T follicular helper cell (primary cell): ENCODE measurements around the gene ANKAR.
"Not testable (repeated sequence)": the region's sequence is repeated elsewhere in the genome, so short reads cannot be mapped to it uniquely, and the experiment has no call there.

Source experiments
- DNase-seq: peaks from one replicate; pipeline ENCODE4 v3.0.0-alpha.2; 2020; ENCODE audit warnings: low read depth
- total RNA-seq, 2 experiments: gene quantifications; one replicate each; lab custom pipeline; 2026; lab: John Stamatoyannopoulos, UW

The ANKAR gene, protein sequence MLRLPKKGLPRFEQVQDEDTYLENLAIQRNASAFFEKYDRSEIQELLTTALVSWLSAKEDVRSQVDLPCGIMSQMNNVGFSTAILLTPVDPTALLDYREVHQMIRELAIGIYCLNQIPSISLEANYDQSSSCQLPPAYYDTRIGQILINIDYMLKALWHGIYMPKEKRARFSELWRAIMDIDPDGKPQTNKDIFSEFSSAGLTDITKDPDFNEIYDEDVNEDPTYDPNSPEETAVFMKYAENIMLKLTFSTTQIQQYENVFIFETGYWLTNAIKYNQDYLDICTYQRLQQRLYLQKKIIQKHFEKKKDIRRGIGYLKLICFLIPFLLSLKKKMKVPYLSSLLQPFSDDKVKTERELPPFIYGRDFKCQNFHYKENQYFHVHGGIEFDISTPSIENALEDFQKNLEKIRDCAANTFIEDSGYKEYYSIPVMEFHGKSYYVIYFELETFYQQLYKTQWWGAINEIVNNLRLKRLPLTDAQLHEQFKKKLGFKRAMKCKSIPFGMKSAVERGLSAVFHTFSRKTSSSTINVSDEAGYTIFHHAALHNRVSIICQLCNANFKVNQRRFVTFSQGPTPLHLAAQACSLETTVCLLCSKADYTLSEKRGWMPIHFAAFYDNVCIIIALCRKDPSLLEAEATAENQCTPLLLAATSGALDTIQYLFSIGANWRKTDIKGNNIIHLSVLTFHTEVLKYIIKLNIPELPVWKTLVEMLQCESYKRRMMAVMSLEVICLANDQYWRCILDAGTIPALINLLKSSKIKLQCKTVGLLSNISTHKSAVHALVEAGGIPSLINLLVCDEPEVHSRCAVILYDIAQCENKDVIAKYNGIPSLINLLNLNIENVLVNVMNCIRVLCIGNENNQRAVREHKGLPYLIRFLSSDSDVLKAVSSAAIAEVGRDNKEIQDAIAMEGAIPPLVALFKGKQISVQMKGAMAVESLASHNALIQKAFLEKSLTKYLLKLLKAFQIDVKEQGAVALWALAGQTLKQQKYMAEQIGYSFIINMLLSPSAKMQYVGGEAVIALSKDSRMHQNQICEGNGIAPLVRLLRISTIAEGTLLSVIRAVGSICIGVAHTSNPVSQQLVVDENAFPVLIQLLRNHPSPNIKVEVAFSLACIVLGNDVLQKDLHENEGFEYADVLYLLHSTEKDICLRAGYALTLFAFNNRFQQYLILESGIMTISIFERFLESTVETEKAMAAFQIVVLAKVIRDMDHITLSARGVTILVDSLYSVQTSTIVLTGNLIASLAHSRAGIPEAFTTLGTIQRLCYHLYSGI (N-terminal part only)
- 4.6 to 11.9 reads per million in 2 experiments for total RNA-seq

DNA sequence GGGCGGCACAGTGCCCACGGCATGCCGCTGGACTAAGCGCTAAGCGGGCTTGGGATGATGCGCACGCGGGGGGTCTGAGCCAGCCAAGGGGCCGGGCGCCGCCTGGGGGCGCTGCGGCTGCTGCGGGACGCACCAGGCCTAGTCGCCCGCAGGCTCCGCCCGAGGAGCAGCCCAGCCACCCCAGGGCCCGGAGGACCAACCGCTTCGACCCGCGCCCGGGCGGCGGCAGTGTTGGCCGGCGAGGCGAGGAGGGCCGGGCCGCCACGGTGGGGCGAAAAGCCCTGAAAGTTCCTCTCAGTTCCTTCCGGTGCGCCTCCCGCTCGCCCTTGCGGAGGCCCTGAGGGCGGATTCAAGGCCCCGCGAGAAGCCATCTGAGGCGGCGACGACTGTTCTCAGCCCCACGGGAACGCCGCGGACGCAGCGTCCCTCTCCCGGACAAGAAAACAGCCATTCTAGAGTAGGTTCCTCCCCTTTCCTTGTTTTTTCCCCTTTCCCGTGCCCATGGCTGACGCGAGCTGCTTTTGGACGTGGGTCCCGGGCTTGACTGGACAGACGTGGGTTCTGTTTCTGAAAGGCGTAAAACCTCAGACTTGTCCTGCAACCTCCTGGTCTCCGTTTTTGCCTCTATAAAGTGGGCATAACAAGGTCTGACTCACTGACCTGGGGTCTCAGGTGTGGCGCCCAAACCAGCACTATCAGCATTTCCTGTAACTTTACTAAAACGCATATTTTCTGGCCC is at the start of gene ANKAR:
TSS of gene ANKAR (plus strand) at position 297 of the 739 bp plus-strand sequence. CDS start 1,821 bp downstream, outside the sequence.
- DNase-seq, result peak; percentile 67

DNA sequence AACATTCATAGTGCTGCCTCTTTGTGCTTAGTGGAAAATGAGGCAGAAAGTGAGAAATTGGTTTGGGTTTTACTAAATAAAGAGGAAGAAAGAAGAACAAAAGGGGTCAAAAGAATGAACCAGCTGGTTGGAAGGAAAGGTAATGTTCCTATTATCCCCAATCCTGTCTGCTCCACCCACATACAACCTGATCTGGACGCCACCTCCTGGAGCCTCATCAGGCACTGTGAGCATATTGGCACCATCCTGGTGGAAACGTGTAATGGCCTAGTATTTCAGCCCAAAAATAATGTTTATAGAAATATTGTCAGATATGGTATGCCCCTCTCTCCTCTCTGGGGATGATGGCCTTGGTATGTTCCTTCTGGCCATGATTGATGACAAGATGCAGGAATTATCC is 48.8 kb upstream of the ANKAR start:
- DNase-seq, result no peak

DNA sequence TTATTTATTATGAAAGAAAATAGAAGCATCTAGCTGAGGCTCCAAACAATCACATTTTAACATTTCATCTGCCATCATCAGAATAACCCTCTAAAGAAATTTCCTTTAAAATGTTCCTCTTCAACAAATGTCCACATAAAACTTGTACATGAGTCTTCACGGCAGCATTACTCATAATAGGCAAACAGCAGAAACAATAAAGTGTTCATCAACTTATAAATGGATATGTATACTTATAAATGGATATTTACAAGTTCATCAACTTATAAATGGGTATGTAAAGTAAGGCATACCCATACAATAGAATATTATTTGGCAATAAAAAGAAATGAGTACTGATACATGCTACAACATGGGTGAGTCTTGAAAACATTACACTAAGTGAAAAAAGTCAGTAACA is 46.7 kb upstream of the ANKAR start:
- no peak for DNase-seq

DNA sequence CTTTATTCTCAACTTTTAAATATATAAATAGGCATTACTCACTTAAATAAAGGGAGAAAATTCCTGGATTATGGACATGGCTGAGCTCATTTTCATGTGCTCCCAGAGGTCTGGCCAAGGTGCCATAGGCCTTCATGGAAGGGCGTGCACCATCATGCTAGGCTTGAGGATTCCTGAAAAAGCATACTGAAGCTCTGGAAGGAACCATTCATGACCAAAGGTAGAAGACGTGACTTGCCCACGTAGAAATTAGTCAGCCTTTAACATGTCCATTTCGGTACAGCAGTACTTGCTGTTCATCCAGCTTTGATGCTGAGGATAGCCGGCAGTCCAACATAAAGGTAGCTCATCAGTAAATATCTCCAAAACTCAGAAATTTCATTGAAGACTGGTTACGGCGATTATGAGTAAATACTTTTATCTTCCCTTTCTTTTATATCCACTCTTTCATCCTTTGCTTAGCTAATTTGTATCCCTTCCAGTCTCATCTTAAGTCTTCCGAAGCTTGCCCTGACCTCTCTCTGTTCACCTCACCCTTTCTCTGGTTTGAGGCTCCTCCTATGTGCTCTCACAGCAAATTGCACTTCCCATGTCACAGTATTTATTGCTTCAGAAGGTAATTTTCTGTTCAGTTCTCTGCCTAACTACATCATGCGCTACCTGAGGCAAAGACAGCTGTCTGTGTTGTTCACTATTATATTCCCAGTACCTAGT is 45.5 kb upstream of the ANKAR start:
- DNase-seq, result no peak

DNA sequence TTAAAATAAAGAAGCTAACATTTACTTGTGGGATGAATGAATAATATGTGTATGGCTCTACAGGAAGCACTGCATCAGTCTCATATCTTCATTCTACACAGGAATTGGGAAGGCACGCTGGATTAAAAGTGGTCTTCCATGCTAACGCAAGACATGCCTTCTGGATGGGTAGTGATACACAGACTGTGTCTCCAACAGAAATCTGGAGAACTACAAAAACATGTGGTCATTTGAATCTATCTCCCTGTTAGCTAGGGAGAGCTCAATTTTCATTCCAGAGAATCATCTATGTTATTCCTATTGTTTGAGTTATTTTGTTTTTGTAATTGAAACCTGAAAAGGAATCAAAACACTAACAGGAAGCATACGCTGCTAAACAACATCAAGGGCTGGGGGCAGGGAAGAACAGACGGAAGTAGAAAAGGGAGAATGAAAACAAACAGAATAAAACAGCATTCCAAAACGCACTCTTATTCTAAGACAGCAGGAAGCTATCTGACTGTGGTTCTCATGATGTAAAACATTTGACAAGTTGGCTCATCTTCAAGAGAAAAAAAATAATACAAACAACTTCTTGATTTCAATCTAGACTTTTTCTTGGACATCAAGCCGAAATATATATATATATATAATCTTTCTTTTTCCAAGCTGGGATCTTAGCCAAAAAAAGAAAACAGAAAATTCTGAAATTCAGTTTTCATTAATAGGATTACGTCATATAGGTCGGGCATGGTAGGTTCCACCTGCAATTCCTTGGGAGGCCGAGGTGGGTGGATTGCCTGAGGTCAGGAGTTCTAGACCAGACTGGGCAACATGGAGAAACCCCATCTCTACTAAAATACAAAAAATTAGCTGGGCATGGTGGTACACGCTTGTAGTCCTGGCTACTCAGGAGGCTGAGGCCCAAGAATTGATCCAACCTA is 44.7 kb upstream of the ANKAR start:
- no peak for DNase-seq

DNA sequence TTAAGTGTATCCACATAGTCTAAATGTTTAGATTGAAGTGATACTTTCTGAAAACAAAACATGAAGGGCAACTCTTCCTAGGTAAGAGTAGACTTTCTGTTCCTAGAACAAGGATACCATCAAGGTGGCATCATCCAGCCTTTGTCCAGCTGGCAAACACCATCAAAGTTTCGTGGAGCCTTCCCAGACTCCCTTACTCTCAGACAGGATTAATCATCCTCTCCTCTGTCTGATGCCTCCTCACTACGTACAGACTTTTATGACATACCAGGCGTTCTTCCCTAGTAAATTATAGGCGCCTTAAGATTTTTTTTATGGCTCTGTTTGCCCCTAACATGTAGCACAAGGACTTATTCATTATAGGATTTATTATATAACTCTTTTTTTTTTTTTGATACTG is 42.6 kb upstream of the ANKAR start:
- no peak for DNase-seq

DNA sequence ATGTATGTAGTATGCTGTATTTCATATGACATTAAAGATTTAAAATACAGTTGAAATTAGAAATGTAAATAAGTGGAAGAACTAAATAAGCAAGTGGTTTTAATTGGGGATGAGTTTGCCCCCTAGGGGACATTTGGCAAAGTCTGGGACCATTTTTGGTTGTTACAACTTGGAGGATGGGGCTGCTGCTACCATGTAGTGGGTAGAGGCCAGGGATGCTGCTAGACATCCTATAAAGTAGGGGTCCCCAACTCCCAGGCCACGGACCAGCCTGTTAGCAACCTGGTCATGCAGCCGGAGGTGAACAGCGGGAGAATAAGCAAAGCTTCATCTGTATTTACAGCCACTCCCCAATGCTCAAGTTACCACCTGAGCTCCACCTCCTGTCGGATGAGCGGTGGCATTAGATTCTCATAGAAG is 41.1 kb upstream of the ANKAR start:
- no peak for DNase-seq

DNA sequence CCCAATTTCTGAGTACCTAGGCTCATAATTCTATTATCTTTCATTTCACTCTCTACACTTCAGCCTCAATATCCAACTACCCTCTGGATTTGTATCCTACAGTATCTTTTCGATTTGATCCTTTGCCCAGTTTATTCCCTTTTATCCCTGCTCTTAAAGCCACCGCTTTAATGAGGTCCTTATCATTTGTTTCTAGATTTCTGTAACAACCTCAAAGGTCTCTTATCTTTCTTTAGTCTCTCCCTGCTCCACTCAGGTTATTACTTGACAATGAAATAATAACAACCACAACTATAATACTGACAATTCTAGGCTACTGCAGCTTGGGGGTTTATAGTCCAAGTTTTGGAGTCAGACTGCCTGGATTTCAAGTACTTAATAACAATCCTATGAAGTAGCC is 39.1 kb upstream of the ANKAR start:
- no peak for DNase-seq

DNA sequence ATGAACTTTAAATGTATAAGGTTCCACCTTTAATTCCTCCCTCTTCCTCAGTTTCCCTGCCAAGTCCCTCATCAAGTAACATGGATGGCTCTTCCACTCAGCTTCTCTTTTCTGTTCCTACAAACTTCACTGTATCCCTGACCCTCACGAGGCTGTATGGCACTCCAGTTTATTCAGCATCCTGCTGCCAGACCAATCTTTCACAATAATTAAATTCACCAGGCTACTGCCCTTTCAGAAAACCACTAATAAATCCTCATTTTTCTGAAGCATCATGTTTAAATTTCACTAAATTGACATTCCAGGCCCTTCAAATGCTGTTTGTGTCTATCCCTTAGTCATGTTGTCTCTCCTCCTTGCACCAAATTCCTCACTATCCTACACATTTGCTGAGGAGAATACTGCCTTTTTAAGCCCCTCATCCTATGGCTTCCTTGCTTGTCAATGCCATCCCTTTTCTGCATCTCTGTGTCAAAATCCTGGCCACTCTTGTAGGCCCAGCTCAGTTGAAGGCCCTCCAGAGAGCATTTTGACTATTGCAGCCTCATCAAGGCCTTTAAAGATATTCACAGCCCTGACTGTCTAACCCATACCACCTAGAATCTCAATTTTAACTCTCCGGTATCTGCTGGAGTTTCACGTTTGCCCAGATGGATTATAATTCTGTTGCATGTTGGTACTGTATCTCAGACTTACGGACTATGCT is 36.0 kb upstream of the ANKAR start:
- no peak for DNase-seq

DNA sequence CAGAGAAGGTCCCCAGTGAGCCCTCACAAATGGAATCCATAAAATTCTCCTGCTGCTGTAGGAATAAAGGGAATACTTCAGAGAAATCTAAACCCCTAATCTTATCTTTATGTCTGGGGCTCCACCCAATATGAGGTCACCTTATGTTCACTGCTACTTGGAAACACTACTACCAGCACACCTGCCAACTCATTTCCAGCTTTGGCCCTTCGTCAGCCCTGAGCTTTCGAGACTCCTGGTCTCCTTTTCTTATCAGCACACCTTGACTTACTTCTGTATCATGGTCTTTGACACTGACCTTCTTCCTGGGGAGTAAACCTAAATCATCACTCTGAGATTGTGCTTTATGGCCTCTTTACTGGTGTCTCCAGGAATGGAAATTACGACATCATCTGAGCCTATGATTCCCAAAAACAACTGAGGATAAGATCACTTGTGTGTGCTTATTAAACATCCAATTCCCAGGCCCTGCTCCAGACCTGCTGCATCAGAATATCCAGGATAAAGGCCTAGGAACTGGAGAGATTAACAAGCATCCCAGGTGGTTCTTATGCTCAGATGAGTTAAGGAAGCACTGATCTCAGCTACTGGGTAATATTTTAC is 35.4 kb upstream of the ANKAR start:
- DNase-seq, result no peak

DNA sequence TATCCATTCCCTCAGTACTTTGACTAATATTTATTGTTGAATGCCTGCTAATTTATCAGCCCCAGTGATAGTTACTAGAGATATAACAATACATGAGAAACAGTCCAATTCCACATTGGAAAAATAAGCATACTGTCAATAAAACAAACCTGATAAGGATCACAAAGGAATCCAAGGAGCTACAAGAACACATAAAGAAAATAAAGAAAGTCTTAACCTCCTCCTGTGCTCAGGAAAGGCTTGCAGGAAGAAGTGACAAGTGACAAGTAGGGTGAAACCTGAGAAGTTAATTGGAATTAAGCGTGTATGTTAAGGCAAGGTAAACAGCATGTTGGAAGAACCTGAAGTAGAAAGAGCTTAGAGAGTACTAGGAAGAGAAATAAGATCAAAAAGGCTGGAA is 33.5 kb upstream of the ANKAR start:
- no peak for DNase-seq

DNA sequence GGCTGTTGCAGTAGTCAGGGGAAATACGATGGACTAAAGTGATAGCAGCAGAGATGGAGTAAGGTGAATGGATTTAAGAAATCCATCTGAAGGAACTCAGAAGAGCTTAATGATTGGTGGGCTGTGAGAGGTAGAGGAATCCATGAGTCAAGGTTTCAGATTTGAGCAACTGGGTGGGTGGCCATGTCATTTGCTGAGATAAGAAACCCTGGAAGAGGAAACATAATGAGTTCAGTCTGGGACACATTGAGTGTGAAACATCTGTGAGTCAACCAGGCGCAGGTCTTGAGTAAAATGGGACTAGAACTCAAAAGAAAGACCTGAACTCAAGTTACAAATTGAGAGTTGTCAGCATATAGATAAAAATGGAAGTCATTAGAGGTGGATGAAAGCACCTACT is 32.9 kb upstream of the ANKAR start:
- DNase-seq, result no peak

DNA sequence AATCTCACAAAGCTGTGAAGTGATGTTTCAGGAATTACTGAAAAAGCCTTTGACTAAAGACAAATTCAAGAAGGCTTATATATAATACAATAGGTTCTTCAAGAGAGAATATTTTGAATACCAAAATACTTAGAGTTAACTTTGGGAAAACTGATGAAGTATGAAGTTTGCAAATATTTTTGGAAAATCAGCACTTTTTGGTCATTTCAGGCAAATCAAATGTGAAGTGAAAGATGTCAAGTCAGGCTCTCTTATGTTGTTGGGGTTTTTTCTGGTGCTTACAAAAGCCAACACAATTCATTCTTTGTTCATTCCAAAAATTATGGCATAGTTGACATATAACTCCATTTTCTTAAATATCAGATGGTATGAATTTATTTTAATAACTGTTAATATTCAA is 27.9 kb upstream of the ANKAR start:
- no peak for DNase-seq

DNA sequence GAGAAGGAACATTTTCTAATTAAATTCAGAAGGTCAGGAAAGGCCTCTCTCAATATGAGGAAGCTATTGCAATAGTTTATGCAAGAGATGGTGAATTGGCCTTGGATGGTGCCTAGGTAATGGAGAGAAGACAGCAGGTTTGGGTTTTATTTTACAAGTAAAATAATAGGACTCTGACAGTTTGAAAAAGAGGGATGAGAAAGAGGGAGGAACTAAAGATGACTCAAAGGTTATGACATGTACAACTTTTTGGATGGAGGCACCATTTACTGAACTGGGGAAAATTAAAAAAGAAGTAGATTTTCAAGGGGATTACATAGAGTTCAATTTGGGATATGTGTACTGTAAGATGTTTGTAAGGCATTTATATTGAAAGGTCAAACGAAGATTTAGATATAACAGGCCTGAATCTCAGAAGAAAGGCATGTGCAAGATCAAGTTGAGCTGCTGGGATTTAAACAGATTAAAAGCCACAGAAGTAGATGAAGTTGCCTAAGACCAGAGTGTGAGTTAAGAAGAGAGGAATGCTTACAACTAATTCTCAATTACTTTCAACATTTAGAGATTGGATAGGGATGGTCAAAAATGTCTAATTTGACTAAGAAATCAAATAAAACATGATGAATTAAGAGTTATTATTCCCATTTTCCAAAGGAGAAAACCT is 25.5 kb upstream of the ANKAR start:
- DNase-seq, result no peak

DNA sequence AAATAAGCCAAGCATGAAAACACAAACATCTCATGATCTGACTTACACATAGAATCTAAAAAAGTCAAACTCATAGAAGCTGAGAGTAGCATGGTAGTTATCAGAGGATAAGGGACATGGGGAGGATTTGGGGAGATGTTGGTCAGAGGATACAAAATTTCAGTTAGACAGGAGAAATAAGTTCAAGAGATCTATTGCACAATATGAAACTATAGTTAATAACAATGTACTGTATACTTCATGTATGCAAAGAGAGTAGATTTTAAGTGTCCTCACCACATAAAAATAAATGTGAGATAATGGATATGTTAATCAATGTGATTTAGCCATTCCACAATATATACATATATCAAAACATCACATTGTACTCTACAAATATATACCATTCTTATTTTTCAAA is 23.2 kb upstream of the ANKAR start:
- no peak for DNase-seq

DNA sequence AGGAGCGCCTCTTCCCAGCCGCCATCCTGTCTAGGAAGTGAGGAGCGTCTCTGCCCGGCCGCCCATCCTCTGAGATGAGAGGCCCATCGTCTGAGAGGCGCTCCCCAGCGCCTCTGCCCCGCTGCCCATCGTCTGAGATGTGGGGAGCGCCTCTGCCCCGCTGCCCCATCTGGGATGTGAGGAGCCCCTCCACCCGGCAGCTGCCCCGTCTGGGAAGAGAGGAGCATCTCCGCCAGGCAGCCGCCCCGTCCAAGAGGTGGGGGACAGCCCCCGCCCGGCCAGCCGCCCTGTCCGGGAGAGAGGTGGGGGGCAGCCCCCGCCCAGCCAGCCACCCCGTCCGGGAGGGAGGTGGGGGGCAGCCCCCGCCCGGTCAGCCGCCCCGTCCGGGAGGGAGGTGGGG is 21.0 kb upstream of the ANKAR start:
- DNase-seq, result not testable (repeated sequence)

DNA sequence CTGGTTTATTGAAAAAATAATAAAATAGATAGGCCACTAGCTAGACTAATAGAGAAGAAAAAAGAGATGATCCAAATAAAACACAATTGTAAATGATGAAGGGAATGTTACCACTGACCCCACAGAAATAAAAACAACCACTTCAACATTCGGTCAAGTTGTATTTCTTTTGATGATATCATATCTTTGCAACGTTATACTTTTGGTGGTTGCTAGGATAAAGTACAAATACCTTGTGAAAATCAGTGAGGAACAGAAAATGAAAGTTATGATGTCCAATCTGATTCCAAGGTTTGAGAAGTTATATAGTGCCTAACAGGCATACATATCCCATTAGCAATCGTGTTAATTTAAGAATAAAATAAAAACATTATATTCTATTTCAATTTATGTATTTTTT is 19.8 kb upstream of the ANKAR start:
- DNase-seq, result no peak

DNA sequence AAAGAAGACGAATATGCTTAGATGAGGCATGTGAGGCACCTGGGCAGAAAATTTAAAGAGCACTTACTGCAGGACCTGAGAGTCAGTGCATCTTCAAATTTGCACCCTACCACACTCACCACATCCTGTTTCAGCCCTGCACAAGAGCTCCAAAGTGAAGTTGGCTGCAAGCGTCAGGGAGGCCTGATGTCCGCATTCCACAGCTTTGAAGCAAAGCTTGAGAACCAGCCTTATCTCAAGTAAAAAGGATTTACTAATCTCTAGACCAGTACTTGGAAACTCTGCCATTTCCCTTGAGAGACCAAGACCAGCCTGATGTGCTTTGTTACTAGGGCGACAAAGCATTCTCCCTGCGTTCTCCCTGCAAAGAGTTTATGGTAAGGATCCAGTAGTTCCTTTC is 16.6 kb upstream of the ANKAR start:
- DNase-seq, result no peak
